GM19467 (cell line): ENCODE data around the gene SCTR.
"Not testable (repeated sequence)": the region's sequence is repeated elsewhere in the genome, so short reads cannot be mapped to it uniquely, and the experiment has no call there.

ENCODE experiments used
- ATAC-seq: cut with Tn5 transposase; IDR thresholded peaks from one replicate; pipeline ENCODE4 v1.9.1; 2021; ENCODE audit warnings: mild to moderate bottlenecking, moderate library complexity; ENCODE audit not compliant: unreplicated experiment

SCTR gene

DNA sequence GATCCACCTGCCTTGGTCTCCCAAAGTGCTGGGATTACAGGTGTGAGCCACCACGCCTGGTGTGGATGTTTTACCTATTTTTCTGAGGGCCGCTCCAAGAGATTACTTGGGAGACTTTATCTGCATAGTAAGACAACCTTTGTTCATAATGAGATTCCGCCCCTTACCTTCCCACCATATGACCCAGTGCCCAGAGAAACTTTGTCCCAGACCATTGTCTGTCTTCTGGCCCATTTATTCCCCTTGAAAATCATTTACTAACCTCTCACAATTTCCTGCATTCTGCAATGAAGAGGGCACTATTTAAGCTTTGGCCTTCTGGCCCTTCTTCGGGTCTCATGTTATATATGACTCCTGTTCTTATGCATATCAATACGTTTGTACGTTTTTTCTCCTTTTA, 106.4 kb downstream of the SCTR start:
- no peak for ATAC-seq

DNA sequence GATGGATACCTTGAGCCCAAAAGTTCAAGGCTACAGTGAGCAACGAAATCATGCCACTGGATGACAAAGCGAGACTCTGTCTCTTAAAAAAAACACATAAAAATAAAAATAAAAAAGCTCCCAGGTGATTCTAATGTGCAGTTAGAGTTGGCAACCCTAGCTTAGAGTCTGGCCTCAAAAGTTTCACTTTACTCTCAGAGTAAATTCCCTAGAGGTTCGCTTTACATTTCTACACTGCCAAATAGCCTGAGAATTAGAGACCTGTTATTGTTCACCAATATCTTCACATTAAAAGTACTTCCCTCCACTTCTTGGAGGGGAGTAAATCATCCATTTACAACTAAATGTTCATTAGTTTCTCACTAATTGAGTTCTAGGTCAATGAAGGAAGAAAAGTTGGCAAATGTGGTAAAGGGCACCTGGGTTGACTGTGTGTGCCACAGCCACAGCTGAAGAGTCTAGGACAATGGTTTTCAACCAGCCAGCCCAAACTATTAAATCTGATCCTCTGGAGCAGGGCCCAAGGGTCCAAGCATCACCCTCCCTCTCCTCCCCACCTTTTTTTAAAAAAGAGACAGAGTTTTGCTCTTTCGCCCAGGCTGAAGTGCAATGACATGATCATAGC, 107.9 kb downstream of the SCTR start:
- ATAC-seq: no peak

DNA sequence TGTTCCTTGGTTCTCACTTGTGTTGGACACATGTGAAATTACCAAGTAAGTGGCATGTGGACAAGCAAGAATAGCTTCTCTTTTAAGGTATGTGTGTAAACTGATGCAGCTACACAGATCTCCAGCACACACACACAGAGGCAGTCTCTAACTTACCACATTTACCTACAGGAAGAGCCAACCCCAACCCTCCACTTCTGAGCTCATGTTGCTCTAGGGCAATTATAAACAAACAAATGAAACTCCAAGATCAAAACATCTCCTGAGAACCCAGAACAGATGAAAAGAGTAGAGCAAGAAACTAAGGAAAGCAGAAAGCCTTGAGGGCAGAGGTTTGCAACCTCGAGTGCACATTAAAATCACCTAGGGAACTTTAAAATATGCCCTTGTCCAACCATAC, 108.7 kb downstream of the SCTR start:
- no peak for ATAC-seq

DNA sequence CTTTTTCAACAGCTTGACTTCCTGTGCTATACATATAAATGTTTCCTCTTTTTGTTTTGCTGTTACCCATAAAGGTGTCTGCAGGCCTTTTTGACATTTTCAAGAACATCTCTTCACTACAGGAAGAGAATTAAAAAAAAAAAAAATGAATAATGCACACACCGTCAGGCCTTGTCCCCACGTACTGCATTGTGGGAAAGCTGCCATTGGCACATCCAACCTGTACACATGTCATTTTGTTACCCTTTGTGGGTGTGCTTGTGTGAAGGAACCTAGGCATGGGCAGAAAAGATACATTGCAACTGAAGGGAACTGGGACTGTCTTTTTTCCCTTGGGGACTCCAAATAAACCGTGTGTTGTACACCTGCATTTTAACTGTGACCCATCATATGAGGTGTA, 109.4 kb downstream of the SCTR start:
- ATAC-seq: no peak

DNA sequence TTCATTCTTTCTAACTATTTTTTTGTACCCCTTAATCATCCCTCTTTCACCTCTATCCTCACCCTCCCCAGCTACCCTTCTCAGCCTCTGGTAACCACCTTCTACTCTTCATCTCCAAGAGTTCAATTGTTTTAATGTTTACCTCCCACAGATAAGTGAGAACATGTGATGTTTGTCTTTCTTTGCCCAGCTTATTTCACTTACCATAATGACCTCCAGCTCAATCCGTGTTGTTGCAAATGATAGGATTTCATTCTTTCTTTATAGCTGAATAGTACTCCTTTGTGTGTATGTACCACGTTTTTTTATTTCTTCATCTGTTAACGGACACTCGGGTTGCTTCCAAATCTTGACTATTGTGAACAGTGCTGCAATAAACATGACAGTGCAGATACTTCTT, 114.8 kb downstream of the SCTR start:
- ATAC-seq: no peak

DNA sequence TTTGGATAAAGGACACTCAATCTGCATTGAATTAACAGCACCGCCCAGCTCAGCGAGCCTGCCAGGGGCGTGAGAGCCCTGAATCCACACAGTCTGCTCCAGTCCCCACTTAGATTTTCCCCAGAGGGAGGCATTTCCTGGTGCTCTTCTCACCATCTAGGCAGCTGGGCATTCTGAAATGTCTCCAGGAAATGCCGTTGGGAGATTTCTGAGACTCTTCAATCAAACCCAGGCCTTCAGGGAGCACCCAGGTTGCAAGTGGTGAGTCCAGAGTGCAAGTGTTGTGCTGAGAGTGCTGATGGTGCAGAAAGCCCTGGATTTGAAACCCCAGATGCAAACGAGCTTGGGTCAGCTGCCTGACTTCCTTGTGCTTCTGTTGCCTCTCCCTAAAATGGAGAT, 116.1 kb downstream of the SCTR start:
- no peak for ATAC-seq

DNA sequence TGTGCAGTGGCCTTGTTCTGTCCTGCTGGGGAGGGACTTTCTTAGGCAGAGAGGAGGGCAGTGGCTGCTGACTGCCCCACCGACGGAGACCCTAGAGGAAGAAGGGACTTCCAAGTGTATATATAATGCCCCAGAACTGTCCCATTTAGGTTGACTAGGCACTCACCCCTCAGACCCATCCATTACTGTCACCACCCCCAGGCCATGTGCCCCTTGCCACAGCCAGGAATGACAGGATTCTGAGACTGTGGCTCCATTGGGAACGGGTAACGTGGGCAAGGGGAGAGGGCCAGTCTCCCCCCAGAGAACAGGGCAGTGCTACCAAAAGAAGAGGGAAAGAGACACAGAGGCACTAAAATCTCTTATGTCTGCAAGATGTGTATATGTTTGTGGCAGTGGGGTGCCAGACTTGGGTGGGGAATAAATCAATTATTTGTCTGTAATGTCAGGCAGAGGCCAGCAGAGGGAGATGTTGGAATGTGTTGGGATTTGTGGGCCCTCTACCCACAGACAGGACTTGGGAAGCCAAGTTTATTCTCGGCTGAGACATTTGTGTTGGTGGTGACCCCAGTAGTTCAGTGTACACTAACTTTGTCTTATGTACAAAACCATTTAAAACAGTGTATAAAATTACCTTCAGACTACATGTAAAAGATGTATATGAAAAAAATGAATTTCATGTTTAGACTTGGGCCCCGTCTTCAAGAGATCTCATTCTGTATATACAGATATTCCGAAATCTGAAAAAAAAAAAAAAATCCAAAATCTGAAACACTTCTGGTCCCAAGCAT, 116.7 kb downstream of the SCTR start:
- no peak for ATAC-seq

DNA sequence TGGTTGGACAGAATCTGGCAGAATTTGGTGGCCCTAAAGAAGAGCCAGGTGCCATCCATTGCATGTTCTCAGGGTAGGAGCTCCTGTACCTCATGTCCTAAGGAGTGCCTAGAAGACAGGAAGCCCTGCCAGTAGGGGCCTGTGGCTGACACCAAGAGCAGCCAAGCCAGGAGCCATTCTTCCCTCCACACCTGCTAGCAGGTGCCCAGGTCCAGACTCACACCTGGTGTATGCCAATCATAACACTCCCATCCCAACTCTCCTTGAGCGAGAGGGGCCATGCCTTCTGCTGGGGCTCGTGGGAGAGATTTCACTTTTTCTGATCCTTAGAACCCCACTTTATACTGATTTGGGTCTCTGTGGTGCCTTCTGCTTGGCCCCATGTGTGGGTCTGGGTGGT, 119.1 kb downstream of the SCTR start:
- no peak for ATAC-seq

DNA sequence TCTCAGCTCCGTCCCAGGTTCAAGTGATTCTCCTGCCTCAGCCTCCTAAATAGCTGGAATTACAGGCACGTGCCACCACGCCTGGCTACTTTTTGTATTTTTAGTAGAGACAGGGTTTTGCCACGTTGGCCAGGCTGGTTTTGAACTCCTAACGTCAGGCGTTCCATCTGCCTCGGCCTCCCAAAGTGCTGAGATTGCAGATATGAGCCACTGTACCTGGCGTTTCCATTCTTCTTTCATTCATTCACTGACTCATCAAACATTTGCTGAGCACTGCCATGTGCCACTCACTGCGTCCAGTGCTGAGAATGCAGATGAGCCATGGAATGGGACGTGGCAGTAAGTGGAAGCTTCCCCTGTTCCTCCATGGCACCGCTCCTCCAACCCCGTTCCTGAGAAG, 120.7 kb downstream of the SCTR start:
- ATAC-seq: not testable (repeated sequence)

DNA sequence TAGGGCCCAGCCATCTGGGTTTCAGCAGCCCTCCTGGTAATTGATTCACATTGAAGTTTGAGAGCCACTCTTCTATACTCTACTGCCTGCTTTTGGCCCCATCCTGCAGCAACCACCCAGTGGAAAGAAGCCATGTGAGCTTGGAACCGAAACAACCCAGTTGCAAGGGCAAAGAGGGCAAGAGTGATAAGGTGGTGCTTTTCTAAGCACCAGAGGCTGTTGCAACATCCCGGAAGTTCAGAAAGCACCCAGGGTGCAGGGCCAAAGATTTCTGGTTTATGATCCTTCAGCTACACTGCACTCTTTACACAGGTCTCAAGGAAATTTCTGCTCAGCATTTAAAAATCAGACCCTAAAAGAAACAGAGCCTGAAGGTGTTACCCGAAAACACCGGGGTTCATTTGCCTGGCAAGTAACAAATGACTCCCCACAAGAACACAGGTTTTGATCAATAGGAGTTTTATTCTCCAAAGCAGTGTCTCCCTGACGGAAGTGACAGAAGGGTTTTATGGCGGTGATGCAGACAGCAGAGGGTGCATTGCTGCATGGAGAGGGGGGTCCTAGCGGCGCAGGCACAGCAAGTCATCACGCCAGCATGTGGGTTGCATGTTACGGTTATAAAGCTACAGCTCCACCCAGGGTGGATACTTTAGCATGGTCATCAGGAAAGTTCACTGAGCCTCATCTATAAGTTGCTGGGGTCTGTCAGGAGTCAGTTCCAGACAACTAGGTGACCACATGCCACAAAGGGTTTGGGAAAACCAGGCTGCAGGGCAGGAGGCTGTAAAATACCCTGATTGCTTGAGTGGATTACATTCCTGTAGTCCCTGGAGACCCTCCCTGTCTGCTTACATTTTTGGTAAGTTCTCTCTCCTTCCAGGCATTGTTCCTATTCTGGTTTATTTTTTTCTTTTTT, 121.4 kb downstream of the SCTR start:
- no peak for ATAC-seq

DNA sequence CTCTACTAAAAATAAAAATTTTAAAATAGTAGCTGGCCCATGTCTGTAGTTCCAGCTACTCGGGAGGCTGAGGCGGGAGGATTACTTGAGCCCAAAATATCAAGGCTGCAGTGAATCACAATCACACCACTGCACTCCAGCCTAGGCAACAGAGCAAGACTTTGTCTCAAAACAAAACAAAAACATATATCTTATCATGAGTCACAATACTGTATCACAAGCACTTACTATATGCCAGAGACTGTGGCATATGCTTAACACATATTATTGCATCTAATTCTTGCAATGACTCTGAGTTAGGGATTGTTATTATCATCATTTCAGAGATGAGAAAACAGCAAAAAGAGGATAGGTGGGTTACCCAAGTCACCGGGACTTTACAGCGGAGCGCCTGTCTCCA, 122.2 kb downstream of the SCTR start:
- ATAC-seq: no peak

DNA sequence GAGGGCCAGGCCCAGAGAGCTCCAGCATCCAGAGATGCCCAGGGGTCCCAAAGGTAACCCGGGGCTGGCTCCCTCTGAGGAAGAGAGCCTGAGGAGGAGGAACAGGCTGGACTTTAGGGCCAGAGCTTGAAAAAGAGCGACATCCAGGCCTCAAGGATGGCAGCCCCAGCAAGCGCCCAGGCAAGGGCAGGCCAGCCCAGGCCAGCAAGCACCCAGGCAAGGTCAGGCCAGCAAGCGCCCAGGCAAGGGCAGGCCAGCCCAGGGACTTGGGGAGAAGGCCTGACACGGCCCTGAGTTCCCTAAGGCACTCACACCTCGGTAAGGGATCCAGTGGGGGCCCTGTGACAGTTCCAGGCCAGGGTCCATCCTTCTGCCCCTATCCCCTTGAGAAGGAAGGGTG, 127.1 kb downstream of the SCTR start:
- no peak for ATAC-seq

DNA sequence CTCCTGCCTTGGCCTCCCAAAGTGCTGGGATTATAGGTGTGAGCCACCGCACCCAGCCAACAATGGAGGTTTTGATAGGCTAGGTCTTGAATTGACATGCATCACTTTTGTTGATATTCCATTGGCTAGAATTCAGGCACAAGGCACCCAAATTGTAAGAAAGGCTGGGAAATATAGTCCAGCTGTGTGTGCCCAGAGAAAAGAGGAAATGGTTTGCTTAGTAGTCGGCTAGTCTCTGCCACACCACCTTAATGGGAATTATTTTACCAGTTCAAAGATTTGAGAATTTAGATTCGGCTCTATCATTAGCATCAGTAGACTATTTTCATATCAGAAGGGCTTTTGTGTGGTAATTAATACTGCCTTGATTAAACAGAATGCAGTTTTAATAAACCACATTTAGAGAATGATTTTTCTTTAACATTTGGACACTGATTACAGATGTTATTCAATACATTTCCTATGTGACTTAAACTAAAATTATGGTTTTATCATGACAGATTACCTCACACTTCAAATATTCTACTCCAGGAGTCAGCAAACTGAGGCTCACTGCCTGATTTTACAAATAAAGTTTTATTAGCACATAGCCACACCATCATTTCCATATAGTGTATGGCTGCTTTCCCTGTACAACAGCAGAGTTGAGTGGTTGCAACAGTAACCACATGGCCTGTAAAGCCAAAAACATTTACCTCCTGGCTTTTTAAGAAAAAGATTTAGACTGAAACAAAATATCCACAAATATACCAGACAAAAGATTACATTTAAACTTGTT, 130.1 kb downstream of the SCTR start:
- ATAC-seq: no peak
